Measurements from ENCODE around the gene NCKAP5.

The NCKAP5 gene

DNA sequence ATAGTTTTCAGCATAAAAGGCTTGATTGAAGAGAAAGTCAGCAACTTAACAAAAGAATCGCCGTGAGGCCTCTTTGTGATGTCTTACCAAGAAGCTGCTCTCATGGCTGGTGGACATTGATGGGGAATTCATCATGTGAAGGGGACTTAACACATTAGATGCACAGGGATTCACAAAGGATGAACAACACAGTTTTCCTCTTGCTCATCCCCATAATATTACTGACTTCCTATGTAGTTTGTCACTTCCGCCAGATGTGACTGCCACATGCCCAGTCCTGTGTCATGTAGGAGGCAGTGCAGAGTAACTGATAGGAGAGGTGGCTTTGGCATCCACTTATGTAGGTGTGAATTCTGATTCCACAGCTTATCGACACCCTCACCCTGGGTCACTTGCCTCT, 665.6 kb downstream of the NCKAP5 start:
- DNase-seq, result no peak

DNA sequence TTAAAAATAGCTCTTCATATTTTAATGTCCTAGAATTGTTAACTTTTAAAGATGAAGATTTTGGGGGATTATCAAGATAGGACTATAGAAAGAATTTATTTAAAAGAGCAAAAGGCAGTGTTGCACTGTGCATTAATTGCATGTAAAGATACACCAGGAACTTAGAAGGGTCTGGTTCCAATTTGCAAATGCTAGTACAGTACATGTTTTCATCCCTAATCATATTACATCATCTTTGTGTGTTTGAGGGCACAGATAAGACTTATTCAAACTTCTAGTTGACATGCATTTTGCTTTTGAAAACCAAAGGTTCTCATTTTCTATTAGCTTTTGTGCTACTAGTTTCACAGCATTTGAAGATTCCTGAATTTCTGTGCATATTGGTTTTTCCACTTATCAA, 666.6 kb downstream of the NCKAP5 start:
- no peak for DNase-seq

- DNase-seq, result no peak
Observed at GRCh38 chr2:132897111-132897510, 671.2 kb downstream of the NCKAP5 start.

- DNase-seq, result no peak
Observed at GRCh38 chr2:132896073-132896472, 672.2 kb downstream of the NCKAP5 start.

GRCh38 chr2:132891498-132891897, 676.8 kb downstream of the NCKAP5 start:
- no peak for DNase-seq

DNA sequence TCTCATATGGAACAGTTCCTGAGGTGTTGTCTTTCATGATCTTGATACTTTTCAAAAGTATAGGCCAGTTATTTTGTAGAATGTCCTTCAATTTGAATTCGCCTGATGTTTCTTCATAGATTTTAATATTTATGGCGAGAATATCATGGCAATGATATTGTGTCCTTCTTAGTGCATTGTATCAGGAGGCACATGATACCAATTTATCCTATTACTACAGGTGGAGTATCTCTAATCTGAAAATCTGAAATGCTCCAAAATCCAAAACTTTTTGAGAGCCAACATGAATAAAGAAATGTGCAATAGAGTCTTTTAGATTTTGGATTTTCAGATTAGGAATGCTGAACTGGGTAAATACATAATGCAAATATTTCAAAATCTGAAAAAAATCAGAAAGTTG, 681.7 kb downstream of the NCKAP5 start:
- DNase-seq, result no peak

- no peak for DNase-seq
Observed at GRCh38 chr2:132884705-132885104, 683.6 kb downstream of the NCKAP5 start.

- no peak for DNase-seq
Observed at GRCh38 chr2:132884292-132884691, 684.0 kb downstream of the NCKAP5 start.

DNA sequence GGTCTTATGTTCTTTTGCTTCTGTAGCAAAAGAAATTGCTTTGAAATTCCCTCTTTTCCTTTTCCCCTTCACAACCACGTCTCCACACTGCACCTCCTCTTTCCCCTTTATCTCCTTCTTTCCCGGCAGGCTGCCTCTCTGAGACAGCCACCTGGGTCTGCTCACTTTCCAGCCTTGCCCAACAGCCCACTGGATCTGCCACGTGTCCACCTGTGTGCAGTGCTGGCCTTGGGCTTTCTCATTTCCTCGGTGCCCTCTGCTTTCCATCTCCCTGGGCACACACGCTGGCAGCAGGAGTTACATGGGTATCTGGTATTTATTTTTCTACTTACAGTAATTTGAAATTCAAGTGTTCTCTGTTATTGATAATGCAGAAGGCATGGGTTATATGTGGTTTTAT, 684.8 kb downstream of the NCKAP5 start:
- DNase-seq, result no peak

DNA sequence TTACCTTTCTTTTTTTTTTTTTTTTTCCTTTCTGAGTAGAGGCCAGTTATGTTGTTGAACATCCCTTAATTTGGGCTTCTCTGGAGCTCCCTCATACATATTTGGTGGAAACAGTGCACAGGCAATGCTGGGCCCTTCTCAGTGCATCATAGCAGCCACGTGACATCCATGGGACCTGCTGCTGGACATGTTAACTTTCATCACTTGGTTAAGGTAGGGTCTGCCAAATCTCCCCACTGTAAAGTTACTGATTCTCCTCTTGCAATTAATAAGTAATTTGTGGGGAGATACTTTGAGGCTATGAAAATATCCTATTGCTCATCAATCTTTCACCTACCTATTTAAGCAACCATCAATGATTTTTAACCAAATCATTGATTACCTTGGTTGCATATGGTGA, 686.7 kb downstream of the NCKAP5 start:
- no peak for DNase-seq

DNA sequence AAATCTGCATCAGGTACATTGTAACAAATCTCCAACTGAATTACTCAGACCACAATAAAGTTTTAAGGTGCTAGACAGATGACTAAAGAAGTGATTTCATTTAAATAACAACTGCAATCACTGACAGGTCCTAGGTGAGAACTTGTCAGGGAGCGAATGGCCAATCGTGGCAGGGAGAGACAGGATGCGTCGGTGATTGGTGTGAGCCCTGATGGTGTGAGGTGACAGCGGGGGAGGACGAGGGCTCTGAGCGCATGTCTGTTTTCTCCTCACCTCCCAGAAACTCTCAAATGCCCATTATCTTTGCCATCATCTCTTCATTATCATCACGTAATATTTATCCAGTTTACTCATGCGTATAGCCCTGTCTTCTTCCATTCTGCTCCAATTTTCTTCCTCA, 690.3 kb downstream of the NCKAP5 start:
- DNase-seq, result no peak

DNA sequence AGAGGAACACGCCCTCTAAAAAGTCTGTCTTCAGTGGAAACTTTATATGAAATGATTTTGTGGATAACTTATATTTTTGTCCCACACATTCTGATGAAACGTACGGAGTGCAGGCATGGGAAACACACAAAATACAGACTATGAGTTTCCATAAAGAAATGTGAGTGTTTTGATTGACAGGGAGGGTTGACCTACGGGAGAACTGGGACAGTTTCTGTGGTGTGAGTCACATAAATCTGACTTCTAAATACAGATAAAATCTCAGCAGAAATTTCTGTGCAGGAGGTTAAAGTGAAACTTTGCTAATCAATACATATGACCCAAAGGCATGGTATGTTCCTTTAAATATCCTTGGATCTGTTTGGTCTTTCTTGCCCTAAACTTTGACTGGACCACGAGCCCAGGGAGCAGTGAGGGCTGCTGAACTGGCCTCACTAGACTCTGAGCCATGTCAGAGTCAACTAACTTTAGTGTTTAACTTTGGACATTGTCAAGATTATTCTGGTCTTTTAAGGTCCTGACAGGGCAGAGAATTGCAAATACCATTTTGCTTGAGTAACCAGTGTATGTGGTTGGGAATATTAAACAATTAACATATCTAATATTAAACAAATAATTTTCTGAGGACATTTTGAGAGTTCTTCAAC, 691.4 kb downstream of the NCKAP5 start:
- DNase-seq, result no peak

GRCh38 chr2:132875193-132875592, 693.1 kb downstream of the NCKAP5 start:
- no peak for DNase-seq

DNA sequence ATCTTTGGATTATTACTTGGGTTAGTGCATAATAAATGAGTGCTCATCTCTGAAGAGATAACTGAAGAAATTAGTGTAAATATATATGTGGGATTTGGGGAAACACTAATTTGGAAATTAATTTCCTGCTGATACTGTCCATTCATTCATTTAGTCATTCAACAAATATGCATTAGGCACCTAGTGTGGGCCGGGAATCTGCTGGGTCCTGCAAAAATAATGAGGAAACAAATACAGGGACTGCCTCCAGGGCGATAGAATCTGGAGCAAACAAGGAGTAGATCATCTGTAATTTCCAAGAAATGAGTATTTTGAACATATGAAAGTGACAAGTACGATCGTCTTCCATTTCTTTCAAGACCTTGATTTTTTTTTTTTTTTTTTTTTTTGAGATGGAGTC, 694.5 kb downstream of the NCKAP5 start:
- no peak for DNase-seq

GRCh38 chr2:132871831-132872230, 696.4 kb downstream of the NCKAP5 start:
- DNase-seq, result no peak

DNA sequence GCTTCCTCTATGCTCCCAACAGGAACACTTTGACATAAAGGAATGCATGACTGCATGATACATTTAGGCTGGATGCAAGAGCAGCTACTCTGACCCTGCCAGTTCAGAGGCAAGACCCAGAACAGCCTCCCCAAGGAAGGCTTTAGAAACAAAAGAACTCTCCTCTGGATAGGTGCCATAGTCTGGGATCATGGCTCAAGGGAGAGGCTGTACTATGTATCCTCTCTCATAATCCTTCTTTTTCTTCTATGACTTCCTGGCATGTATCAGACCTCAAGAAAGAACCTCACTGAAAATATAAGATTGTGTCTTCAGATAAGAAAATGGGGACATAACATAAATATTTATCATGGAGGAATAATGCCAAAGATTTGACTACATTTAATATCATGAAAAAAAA, 704.3 kb downstream of the NCKAP5 start:
- no peak for DNase-seq

DNA sequence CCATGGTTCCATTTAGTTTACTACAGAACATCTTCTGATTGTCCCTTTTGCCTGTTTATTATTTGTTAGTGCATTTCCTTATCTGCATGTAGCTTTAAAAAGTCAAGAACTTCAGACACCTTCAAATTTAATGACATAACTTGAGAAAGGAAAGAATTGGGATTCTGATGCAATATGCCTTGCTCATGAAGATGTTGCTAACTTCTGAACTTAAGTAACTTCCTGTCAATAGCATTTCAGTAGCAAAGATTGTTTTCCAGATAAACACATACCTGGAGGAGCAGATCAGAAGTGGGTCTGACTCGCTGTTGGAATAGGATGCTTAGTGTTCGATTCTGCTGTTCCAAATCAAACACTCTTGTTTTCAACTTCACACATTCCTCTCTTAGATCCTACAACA, 708.0 kb downstream of the NCKAP5 start:
- no peak for DNase-seq

GRCh38 chr2:132859590-132859989, 708.7 kb downstream of the NCKAP5 start:
- no peak for DNase-seq

GRCh38 chr2:132857319-132857718, 710.9 kb downstream of the NCKAP5 start:
- DNase-seq, result no peak

- DNase-seq, result no peak
Observed at GRCh38 chr2:132850688-132851087, 717.6 kb downstream of the NCKAP5 start.

DNA sequence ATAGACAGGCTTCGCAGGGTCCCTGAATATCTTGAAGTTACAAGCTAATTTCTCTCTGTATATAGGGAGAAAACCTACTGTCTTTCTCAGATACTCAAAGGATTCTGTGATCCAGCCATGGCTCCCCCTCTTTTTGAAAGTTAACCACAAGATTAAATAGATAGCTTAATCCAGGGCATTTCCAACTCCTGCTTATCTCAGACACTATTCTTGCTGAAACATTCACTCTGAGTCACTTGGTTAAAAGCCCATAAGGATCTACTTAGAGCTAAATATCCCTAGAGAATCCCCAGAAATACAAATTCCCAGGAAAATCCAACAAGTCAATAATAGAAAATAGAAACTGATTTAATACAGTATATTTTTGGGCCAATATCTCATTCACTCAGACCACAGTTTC, 719.1 kb downstream of the NCKAP5 start:
- DNase-seq, result no peak

DNA sequence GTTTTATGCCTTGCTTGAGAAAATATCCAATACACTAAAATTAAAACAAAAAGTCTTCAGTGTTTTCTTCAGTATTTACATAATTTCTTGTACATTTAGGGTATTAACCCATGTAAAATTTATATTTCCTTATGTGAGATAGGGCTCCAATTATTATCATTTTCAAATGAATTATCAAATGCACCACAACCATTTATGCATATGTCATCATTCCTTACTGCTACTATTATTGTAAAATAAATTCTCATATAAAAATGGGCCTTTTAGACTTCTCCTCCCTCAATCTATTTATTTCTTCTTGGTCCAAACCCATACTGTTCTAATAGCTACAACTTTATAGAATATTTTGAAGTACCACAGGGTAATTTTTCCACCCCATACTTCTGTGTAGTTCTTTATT, 722.9 kb downstream of the NCKAP5 start:
- no peak for DNase-seq

GRCh38 chr2:132844585-132844984, 723.7 kb downstream of the NCKAP5 start:
- DNase-seq, result no peak

DNA sequence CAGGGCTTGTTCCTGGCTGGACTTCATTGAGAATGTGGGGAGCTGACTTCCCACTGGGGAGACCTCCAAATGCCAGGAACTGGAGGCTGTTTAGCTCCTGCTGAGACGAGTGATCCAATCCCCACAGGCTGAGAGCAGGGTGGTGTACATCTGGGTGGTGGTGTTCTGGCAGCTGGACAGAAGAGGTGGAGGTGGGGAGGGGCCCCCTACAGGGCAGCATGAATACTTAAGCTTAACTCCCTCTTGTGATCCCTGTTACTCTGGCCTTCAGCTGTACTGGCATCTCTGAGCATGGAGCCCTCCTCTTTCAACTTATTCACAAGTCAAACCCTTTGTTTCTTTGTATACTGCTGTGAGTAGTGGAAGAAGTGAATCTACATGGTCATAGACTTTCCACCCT, 730.5 kb downstream of the NCKAP5 start:
- no peak for DNase-seq

GRCh38 chr2:132830321-132830827, 737.9 kb downstream of the NCKAP5 start:
- no peak for DNase-seq

DNA sequence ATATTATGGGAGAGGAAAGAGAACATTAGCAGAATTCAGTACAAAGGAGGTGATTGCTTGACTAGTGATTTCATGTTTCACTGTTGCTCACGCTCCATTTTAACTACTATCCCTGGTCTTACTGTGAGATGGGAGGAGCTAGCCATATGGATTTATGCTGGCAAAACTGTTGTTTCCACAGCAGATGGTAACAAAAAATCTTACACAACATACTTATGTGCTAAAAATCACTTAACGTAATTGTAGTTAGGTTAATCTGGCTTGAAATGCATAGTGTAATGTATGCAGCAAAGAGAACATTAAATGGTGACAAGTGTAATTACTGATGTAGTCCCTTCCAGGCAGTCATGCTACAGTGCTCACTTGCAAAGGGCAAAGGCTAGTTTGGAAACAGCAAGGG, 742.7 kb downstream of the NCKAP5 start:
- DNase-seq, result no peak
